Left lung (tissue), 10 donors: ENCODE results near the gene DHX32. TPM values are rescaled to one million over a fixed set of nuclear protein-coding genes. Genes with fewer than 3 reads are reported as not detected.

Experiments used
- ATAC-seq: fragments of 200-7000 bp; cut with Tn5 transposase; one replicate; pipeline ENCODE4 v1.9.1; 2020; ENCODE audit warnings: moderate library complexity
- DNase-seq, 4 donors: peaks; one replicate each; pipeline ENCODE4 v3.0.0-alpha.2; 2013 to 2020
- H3K27ac ChIP-seq, 2 donors: fragments of 200-600 bp; sonication (generic) in 1 of 2; one replicate each; pipeline versions ENCODE4 v1.5.0 to v1.8.0; 2020 to 2021
- H3K27me3 ChIP-seq, 2 donors: fragments of 200-600 bp; sonication (generic) in 1 of 2; one replicate each; pipeline versions ENCODE4 v1.5.0 to v1.8.0; 2020 to 2021
- H3K36me3 ChIP-seq, 2 donors: fragments of 200-600 bp; sonication (generic) in 1 of 2; one replicate each; pipeline versions ENCODE4 v1.5.0 to v1.8.0; 2020 to 2021
- H3K4me1 ChIP-seq, 2 donors: fragments of 200-600 bp; one replicate each; pipeline ENCODE4 v1.8.0; 2021
- H3K4me3 ChIP-seq, 2 donors: fragments of 200-600 bp; sonication (generic) in 1 of 2; one replicate each; pipeline versions ENCODE4 v1.5.0 to v1.8.0; 2020 to 2021; ENCODE audit warnings: mild to moderate bottlenecking in 1 of 2
- H3K9me3 ChIP-seq, 2 donors: fragments of 200-600 bp; sonication (generic) in 1 of 2; one replicate each; pipeline versions ENCODE4 v1.5.0 to v1.8.0; 2020 to 2021
- CTCF ChIP-seq, 2 donors: fragments of 200-600 bp; sonication (generic) in 1 of 2; IDR thresholded peaks; one replicate each; pipeline versions ENCODE4 v1.5.0 to v1.8.0; 2021; ENCODE audit warnings: antibody characterized with exemption in 2 of 2
- intact Hi-C, 2 donors: fragments of 100-400 bp; cut with DNase I; formaldehyde crosslinking; loops; one replicate each; pipeline versions ENCODE4 v1.11.2 to v1.14.2; 2022
- polyA plus RNA-seq, 6 donors: library from polyadenylated mRNA; unstranded; fragments of 120-200 nt; gene quantifications; one replicate each; pipeline ENCODE4 v1.2.1, GENCODE V29; 2013; ENCODE audit not compliant: insufficient read length in 6 of 6
- total RNA-seq, 2 donors: library from RNA; stranded (reverse); fragmentation: NEBNext Ultra II Directional; extraction: Animal tissue kit (Norgen Biotek cat#: 25700); gene quantifications; one replicate each; pipeline ENCODE4 v1.2.1, GENCODE V29; 2021
- donor health status: DM: no; HTN: yes; CAD: no.
- donor health status: DM: no; HTN: no; CAD: no.

Gene DHX32
- total and polyA plus RNA-seq, 8 donors: 26.2 to 32.0 (median 27.7) TPM

- Histone ChIP-seq H3K4me3 (no peak overlapping the region), H3K4me1 (no peaks in the 10 kb centered on the region), H3K27me3 (no peaks in the 10 kb centered on the region), H3K27ac (no peak overlapping the region), H3K36me3 (peaks cover 0 to 68% of the 10 kb centered on the region in 2 donors), H3K9me3 (no peaks in the 10 kb centered on the region)
- no peak for TF ChIP-seq CTCF (IDR thresholded peaks at IDR 0.05)
- ATAC-seq (no peak), DNase-seq (no peak)
- intact Hi-C loops: no loop called here
These were observed 32.2 kb downstream of the DHX32 start for GRCh38 chr10:125848857-125849256.

- Histone ChIP-seq H3K27ac (no peak overlapping the region), H3K27me3 (no peaks in the 10 kb centered on the region), H3K4me3 (no peak overlapping the region), H3K4me1 (no peaks in the 10 kb centered on the region), H3K36me3 (peaks cover 0 to 68% of the 10 kb centered on the region in 2 donors), H3K9me3 (no peaks in the 10 kb centered on the region)
- no peak for DNase-seq
- intact Hi-C loops: no loop called here
- ATAC-seq: no peak
- no peak for TF ChIP-seq CTCF (IDR thresholded peaks at IDR 0.05)
These were observed 32.7 kb downstream of the DHX32 start for GRCh38 chr10:125848371-125848770.

GRCh38 chr10:125846894-125847293 is 34.2 kb downstream of the DHX32 start:
- Histone ChIP-seq H3K4me1 (no peaks in the 10 kb centered on the region), H3K4me3 (no peak overlapping the region), H3K36me3 (peaks cover 0 to 67% of the 10 kb centered on the region in 2 donors), H3K27me3 (no peaks in the 10 kb centered on the region), H3K9me3 (no peaks in the 10 kb centered on the region), H3K27ac (no peak overlapping the region)
- DNase-seq (no peak), ATAC-seq (no peak)
- intact Hi-C loops: no loop called here
- TF ChIP-seq CTCF (IDR thresholded peaks at IDR 0.05): no peak

- Histone ChIP-seq H3K9me3 (no peaks in the 10 kb centered on the region), H3K4me3 (no peak overlapping the region), H3K27me3 (no peaks in the 10 kb centered on the region), H3K4me1 (no peaks in the 10 kb centered on the region), H3K36me3 (peaks cover 0 to 67% of the 10 kb centered on the region in 2 donors), H3K27ac (no peak overlapping the region)
- peak in 1 of 4 donors; percentile 71 for DNase-seq
- no peak for TF ChIP-seq CTCF (IDR thresholded peaks at IDR 0.05)
- intact Hi-C loops: no loop called here
- no peak for ATAC-seq
These were observed 35.5 kb downstream of the DHX32 start for GRCh38 chr10:125845617-125846016.

GRCh38 chr10:125844751-125845221 is 36.3 kb downstream of the DHX32 start:
- H3K4me1 ChIP-seq: no peaks in the 10 kb centered on the region
- ATAC-seq (no peak), DNase-seq (no peak)
- peaks cover 0 to 67% of the 10 kb centered on the region in 2 donors for H3K36me3 ChIP-seq
- no peak overlapping the region for H3K4me3 ChIP-seq
- no peak overlapping the region for H3K27ac ChIP-seq
- no peaks in the 10 kb centered on the region for H3K9me3 ChIP-seq
- no peak for TF ChIP-seq CTCF (IDR thresholded peaks at IDR 0.05)
- H3K27me3 ChIP-seq: no peaks in the 10 kb centered on the region
- intact Hi-C loops: no loop called here
